SK-N-SH treated with all-trans-retinoic acid at 6 μM for 48 hours (cell line): ENCODE data around the gene ZBTB7B.

Experiments
- ATAC-seq: fragments of 200-7000 bp; cut with Tn5 transposase; 3 replicates; pipeline ENCODE4 v1.9.1; 2020; ENCODE audit warnings: mild to moderate bottlenecking, moderate library complexity
- BACH2 ChIP-seq: fragments of 250-450 bp; sonication (Bioruptor Pico); IDR thresholded peaks from 2 replicates; pipeline ENCODE4 v1.9.0; 2021; ENCODE audit warnings: mild to moderate bottlenecking, borderline replicate concordance
- CREB5 ChIP-seq: fragments of 250-450 bp; sonication (Bioruptor Pico); IDR thresholded peaks from 2 replicates; pipeline ENCODE4 v1.5.1; 2020; ENCODE audit warnings: low read depth, mild to moderate bottlenecking, moderate library complexity
- CSDC2 ChIP-seq: fragments of 250-450 bp; sonication (Bioruptor Pico); IDR thresholded peaks from 2 replicates; pipeline ENCODE4 v1.5.0; 2020; ENCODE audit warnings: mild to moderate bottlenecking, moderate library complexity
- CSRNP3 ChIP-seq: fragments of 250-450 bp; sonication (Bioruptor Pico); IDR thresholded peaks from 2 replicates; pipeline ENCODE4 v1.5.1; 2021; ENCODE audit warnings: mild to moderate bottlenecking, moderate library complexity
- ESRRG ChIP-seq: fragments of 250-450 bp; sonication (Bioruptor Pico); IDR thresholded peaks from 2 replicates; pipeline ENCODE4 v1.6.1; 2021; ENCODE audit warnings: mild to moderate bottlenecking
- GLIS3 ChIP-seq: fragments of 250-450 bp; sonication (Bioruptor Pico); IDR thresholded peaks from 2 replicates; pipeline ENCODE4 v1.5.0; 2020; ENCODE audit warnings: mild to moderate bottlenecking, moderate library complexity
- ISL1 ChIP-seq: fragments of 250-450 bp; sonication (Bioruptor Pico); IDR thresholded peaks from 2 replicates; pipeline ENCODE4 v2.1.2; 2022; ENCODE audit warnings: mild to moderate bottlenecking, moderate library complexity
- OSR1 ChIP-seq: fragments of 250-450 bp; sonication (Bioruptor Pico); IDR thresholded peaks from 2 replicates; pipeline ENCODE4 v1.8.0; 2022; ENCODE audit warnings: moderate library complexity, mild to moderate bottlenecking, inconsistent platforms
- PATZ1 ChIP-seq: fragments of 250-450 bp; sonication (Bioruptor Pico); IDR thresholded peaks from 2 replicates; pipeline ENCODE4 v1.8.0; 2020; ENCODE audit warnings: mild to moderate bottlenecking, moderate library complexity, borderline replicate concordance
- PPARA ChIP-seq: fragments of 250-450 bp; sonication (Bioruptor Pico); IDR thresholded peaks from 2 replicates; pipeline ENCODE4 v1.5.0; 2020; ENCODE audit warnings: mild to moderate bottlenecking, borderline replicate concordance
- RARB ChIP-seq: fragments of 250-450 bp; sonication (Bioruptor Pico); IDR thresholded peaks from 2 replicates; pipeline ENCODE4 v1.8.0; 2021; ENCODE audit warnings: mild to moderate bottlenecking, moderate library complexity
- SNAI2 ChIP-seq: fragments of 250-450 bp; sonication (Bioruptor Pico); IDR thresholded peaks from 2 replicates; pipeline ENCODE4 v1.5.0; 2020; ENCODE audit warnings: mild to moderate bottlenecking, moderate library complexity
- TCF4 ChIP-seq: fragments of 250-450 bp; sonication (Bioruptor Pico); IDR thresholded peaks from 2 replicates; pipeline ENCODE4 v1.8.0; 2021; ENCODE audit warnings: mild to moderate bottlenecking, moderate library complexity, borderline replicate concordance
- TOX ChIP-seq: fragments of 250-450 bp; sonication (Bioruptor Pico); IDR thresholded peaks from 2 replicates; pipeline ENCODE4 v1.8.0; 2021; ENCODE audit warnings: mild to moderate bottlenecking, moderate library complexity, borderline replicate concordance
- TSHZ2 ChIP-seq: fragments of 250-450 bp; sonication (Bioruptor Pico); IDR thresholded peaks from 2 replicates; pipeline ENCODE4 v1.5.0; 2020; ENCODE audit warnings: mild to moderate bottlenecking, moderate library complexity
- ZC3H10 ChIP-seq: fragments of 250-450 bp; sonication (Bioruptor Pico); IDR thresholded peaks from 2 replicates; pipeline ENCODE4 v1.5.1; 2021; ENCODE audit warnings: mild to moderate bottlenecking, moderate library complexity
- ZFP3 ChIP-seq: fragments of 250-450 bp; sonication (Bioruptor Pico); IDR thresholded peaks from 2 replicates; pipeline ENCODE4 v1.5.0; 2020; ENCODE audit warnings: mild to moderate bottlenecking, moderate library complexity
- ZFP30 ChIP-seq: fragments of 450-650 bp; formaldehyde crosslinking; IDR thresholded peaks from 2 replicates; pipeline ENCODE4 v1.5.0; 2022; ENCODE audit warnings: mild to moderate bottlenecking, moderate library complexity
- ZNF565 ChIP-seq: fragments of 450-650 bp; formaldehyde crosslinking; conservative IDR thresholded peaks from 2 replicates; pipeline ENCODE4 v1.5.0; 2020; ENCODE audit warnings: low read depth, mild to moderate bottlenecking, moderate library complexity
- ZNF70 ChIP-seq: fragments of 450-650 bp; formaldehyde crosslinking; IDR thresholded peaks from 2 replicates; pipeline ENCODE4 v1.5.0; 2020; ENCODE audit warnings: mild to moderate bottlenecking, moderate library complexity
- ZNF8 ChIP-seq: fragments of 450-650 bp; formaldehyde crosslinking; IDR thresholded peaks from 2 replicates; pipeline ENCODE4 v1.5.0; 2020; ENCODE audit warnings: mild to moderate bottlenecking, moderate library complexity

Gene ZBTB7B

GRCh38 chr1:155052439-155053395 lies 50.1 kb downstream of the ZBTB7B start:
- TF ChIP-seq TOX (no peak), ZFP30 (CRISPR knock-in tag) (no peak), TSHZ2 (no peak)
- peak; percentile 39 for ATAC-seq

- no peak for ATAC-seq
- TF ChIP-seq TOX, result no peak
- no peak for TF ChIP-seq ZFP30 (CRISPR knock-in tag)
- TF ChIP-seq CREB5 (CRISPR knock-in tag), result no peak
- no peak for TF ChIP-seq ESRRG (CRISPR knock-in tag)
- TF ChIP-seq GLIS3 (CRISPR knock-in tag), result no peak
- no peak for TF ChIP-seq ZNF70
- no peak for TF ChIP-seq ZFP3
- no peak for TF ChIP-seq SNAI2 (CRISPR knock-in tag)
- no peak for TF ChIP-seq PPARA (CRISPR knock-in tag)
- TF ChIP-seq ISL1, result no peak
- TF ChIP-seq OSR1 (CRISPR knock-in tag), result no peak
- no peak for TF ChIP-seq BACH2 (CRISPR knock-in tag)
- no peak for TF ChIP-seq PATZ1 (CRISPR knock-in tag)
- no peak for TF ChIP-seq ZNF565
- no peak for TF ChIP-seq TCF4 (CRISPR knock-in tag)
- TF ChIP-seq RARB (CRISPR knock-in tag), result no peak
- no peak for TF ChIP-seq ZC3H10 (CRISPR knock-in tag)
- TF ChIP-seq TSHZ2, result no peak
- no peak for TF ChIP-seq CSRNP3 (CRISPR knock-in tag)
These were observed 51.0 kb downstream of the ZBTB7B start for GRCh38 chr1:155053531-155054105.

- TF ChIP-seq GLIS3 (CRISPR knock-in tag), result no peak
- no peak for TF ChIP-seq ZC3H10 (CRISPR knock-in tag)
- TF ChIP-seq PATZ1 (CRISPR knock-in tag), result no peak
- TF ChIP-seq CREB5 (CRISPR knock-in tag), result no peak
- no peak for TF ChIP-seq CSRNP3 (CRISPR knock-in tag)
- no peak for TF ChIP-seq TCF4 (CRISPR knock-in tag)
- TF ChIP-seq CSDC2 (CRISPR knock-in tag), result no peak
- no peak for TF ChIP-seq ZNF8
- ATAC-seq, result no peak
These were observed 54.5 kb downstream of the ZBTB7B start for GRCh38 chr1:155057104-155057503.
